Measurements from ENCODE around the gene CDH1.

- TF ChIP-seq CTCF (conservative IDR thresholded peaks at IDR 0.05): no peak
- TF ChIP-seq ZFX (IDR thresholded peaks at IDR 0.05): no peak
Observed at GRCh38 chr16:68707340-68708152, 29.5 kb upstream of the CDH1 start.

Measured in C4-2B (cell line).